ENCODE measurements around the gene RFX5.
"Not testable (repeated sequence)": the region's sequence is repeated elsewhere in the genome, so short reads cannot be mapped to it uniquely, and the experiment has no call there.

The RFX5 gene

GRCh38 chr1:151346769-151347522 lies at the start of gene RFX5:
RFX5 (minus strand) TSS chr1:151347252; CDS start chr1:151346320, 932 bp downstream.
- peaks cover 34% of the 10 kb centered on the region for H3K79me2 ChIP-seq (ENCODE audit: insufficient read depth, low read length)
- no peaks in the 10 kb centered on the region for H3K27me3 ChIP-seq (ENCODE audit: insufficient read depth, low read length, poor library complexity, severe bottlenecking)
- TF ChIP-seq EZH2phosphoT487 (IDR thresholded peaks at IDR 0.05; ENCODE audit: borderline replicate concordance) = no peak
- TF ChIP-seq CTCF (conservative IDR thresholded peaks at IDR 0.05; ENCODE audit: low read length) = no peak
- peaks cover 27% of the 10 kb centered on the region for H4K20me1 ChIP-seq (ENCODE audit: insufficient read depth, low read length, poor library complexity, severe bottlenecking)
- H3K9ac ChIP-seq (ENCODE audit: low read depth, low read length, poor library complexity, severe bottlenecking) = peak within 1 kb of the TSS; percentile 97
- H3K36me3 ChIP-seq (ENCODE audit: insufficient read depth, low read length) = peaks cover 28% of the 10 kb centered on the region; the same call in 1 of the 2 replicates
- H3F3A ChIP-seq (ENCODE audit: low read depth) = 0 out of 2 replicates have a peak, but pooled peaks cover 2% of the 10 kb centered on the region
- peak within 1 kb of the TSS; percentile 67 for H2AFZ ChIP-seq (ENCODE audit: low read length)
- H3K4me1 ChIP-seq (ENCODE audit: insufficient read depth, low read length, poor library complexity, severe bottlenecking) = peaks cover 28% of the 10 kb centered on the region
- H3K9me2 ChIP-seq (replicated peaks; ENCODE audit: low read depth, low read length) = no peaks in the 10 kb centered on the region
- H3K4me2 ChIP-seq (ENCODE audit: low read depth, low read length, poor library complexity, severe bottlenecking) = peak within 1 kb of the TSS; percentile 97
- no peaks in the 10 kb centered on the region for H3K9me3 ChIP-seq (ENCODE audit: insufficient read depth, low read depth, low read length)
- H3K4me3 ChIP-seq (ENCODE audit: low read length, poor library complexity, severe bottlenecking) = peak within 1 kb of the TSS; percentile 94

- H3K9me3 ChIP-seq (ENCODE audit: insufficient read depth, low read depth, low read length); H3K4me2 ChIP-seq (ENCODE audit: low read depth, low read length, poor library complexity, severe bottlenecking); H3K9me2 ChIP-seq (replicated peaks; ENCODE audit: low read depth, low read length); H3K9ac ChIP-seq (ENCODE audit: low read depth, low read length, poor library complexity, severe bottlenecking); H3F3A ChIP-seq (ENCODE audit: low read depth); H3K27me3 ChIP-seq (ENCODE audit: insufficient read depth, low read length, poor library complexity, severe bottlenecking); H3K36me3 ChIP-seq (ENCODE audit: insufficient read depth, low read length); H3K4me3 ChIP-seq (ENCODE audit: low read length, poor library complexity, severe bottlenecking); H3K4me1 ChIP-seq (ENCODE audit: insufficient read depth, low read length, poor library complexity, severe bottlenecking); H2AFZ ChIP-seq (ENCODE audit: low read length): not testable (repeated sequence)
- Histone ChIP-seq H4K20me1 (ENCODE audit: insufficient read depth, low read length, poor library complexity, severe bottlenecking) (peaks cover 19% of the 10 kb centered on the region), H3K79me2 (ENCODE audit: insufficient read depth, low read length) (peaks cover 19% of the 10 kb centered on the region)
Measured at GRCh38 chr1:151396265-151396664, 49.2 kb upstream of the RFX5 start.

DNA sequence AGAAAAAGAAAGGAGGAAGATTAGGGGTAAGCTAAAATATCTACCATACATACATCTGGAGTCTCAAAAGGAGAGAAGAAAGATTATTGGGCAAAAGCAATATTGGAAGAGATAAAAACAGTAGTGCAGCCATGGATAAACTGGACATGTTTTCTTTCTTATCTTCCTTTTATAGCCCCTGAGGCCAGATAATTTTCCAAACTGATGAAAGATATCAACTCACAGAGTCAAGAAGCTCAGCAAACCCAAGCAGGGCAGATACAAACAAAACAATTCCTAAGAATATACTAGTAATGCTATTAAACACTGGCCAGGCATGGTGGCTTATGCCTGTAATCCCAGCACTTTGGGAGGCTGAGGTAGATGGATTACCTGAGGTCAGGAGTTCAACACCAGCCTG lies 46.5 kb upstream of the RFX5 start:
- no peak overlapping the region for H2AFZ ChIP-seq (ENCODE audit: low read length)
- TF ChIP-seq EZH2phosphoT487 (IDR thresholded peaks at IDR 0.05; ENCODE audit: borderline replicate concordance) (no peak), CTCF (conservative IDR thresholded peaks at IDR 0.05; ENCODE audit: low read length) (no peak)
- H4K20me1 ChIP-seq (ENCODE audit: insufficient read depth, low read length, poor library complexity, severe bottlenecking) = no peaks in the 10 kb centered on the region

More for the DNA sequence above, 46.5 kb upstream of the RFX5 start:
- Histone ChIP-seq H3K79me2 (ENCODE audit: insufficient read depth, low read length) (no peaks in the 10 kb centered on the region), H3K9ac (ENCODE audit: low read depth, low read length, poor library complexity, severe bottlenecking) (no peak overlapping the region), H3K36me3 (ENCODE audit: insufficient read depth, low read length) (no peaks in the 10 kb centered on the region), H3F3A (ENCODE audit: low read depth) (no peaks in the 10 kb centered on the region), H3K27me3 (ENCODE audit: insufficient read depth, low read length, poor library complexity, severe bottlenecking) (no peaks in the 10 kb centered on the region), H3K4me2 (ENCODE audit: low read depth, low read length, poor library complexity, severe bottlenecking) (no peak overlapping the region), H3K9me3 (ENCODE audit: insufficient read depth, low read depth, low read length) (no peaks in the 10 kb centered on the region), H3K9me2 (replicated peaks; ENCODE audit: low read depth, low read length) (no peaks in the 10 kb centered on the region), H3K4me3 (ENCODE audit: low read length, poor library complexity, severe bottlenecking) (no peak overlapping the region), H3K4me1 (ENCODE audit: insufficient read depth, low read length, poor library complexity, severe bottlenecking) (no peaks in the 10 kb centered on the region)
